C4-2B (cell line): ENCODE data around the gene ANKRD44.

ENCODE experiments used
- CTCF ChIP-seq: fragments of 450-650 bp; conservative IDR thresholded peaks from 2 replicates; pipeline ENCODE4 v1.5.1; 2017; ENCODE audit warnings: mild to moderate bottlenecking
- ZFX ChIP-seq: fragments of 450-650 bp; IDR thresholded peaks from 2 replicates; pipeline ENCODE4 v1.6.1; 2017

GRCh38 chr2:197149546-197149945 is 161.0 kb downstream of the ANKRD44 start:
- TF ChIP-seq CTCF, result no peak
- no peak for TF ChIP-seq ZFX
